OCI-LY3 (cell line): ENCODE measurements around the gene GLRA1.

Experiments
- H2AFZ ChIP-seq: fragments of 200-600, 300-600 bp; shearing (Covaris generic); 2 replicates; pipeline ENCODE4 v1.6.0; 2014; ENCODE audit warnings: antibody characterized with exemption, low read depth, low read length
- H3K27ac ChIP-seq: fragments of 200-600, 300-600 bp; sonication (generic); 2 replicates; pipeline ENCODE4 v1.5.1; 2014; ENCODE audit warnings: mild to moderate bottlenecking, low read length, moderate library complexity, mixed read lengths
- H3K27me3 ChIP-seq: fragments of 200-600, 300-600 bp; sonication (generic); 2 replicates; pipeline ENCODE4 v1.6.1; 2014; ENCODE audit warnings: low read depth, low read length, mixed read lengths
- H3K36me3 ChIP-seq: fragments of 200-600, 300-600 bp; sonication (generic); replicated peaks from 2 replicates; pipeline ENCODE3; 2014; ENCODE audit warnings: low read depth, low read length, mixed read lengths
- H3K4me1 ChIP-seq: fragments of 300-600, 200-600 bp; sonication (generic); 2 replicates; pipeline ENCODE4 v1.6.1; 2014; ENCODE audit warnings: low read length, mixed read lengths
- H3K4me2 ChIP-seq: fragments of 200-600, 300-600 bp; sonication (generic); 2 replicates; pipeline ENCODE4 v1.6.1; 2014; ENCODE audit warnings: low read length, mixed read lengths
- H3K4me3 ChIP-seq: fragments of 300-600, 200-600 bp; sonication (generic); 2 replicates; pipeline ENCODE4 v1.5.1; 2014; ENCODE audit warnings: antibody characterized with exemption, mild to moderate bottlenecking, low read length, moderate library complexity
- H3K79me2 ChIP-seq: fragments of 300-600, 200-600 bp; shearing (Covaris generic); 2 replicates; pipeline ENCODE4 v1.6.1; 2014; ENCODE audit warnings: mild to moderate bottlenecking, low read length, mixed read lengths
- H3K9ac ChIP-seq: fragments of 300-600, 200-600 bp; shearing (Covaris generic); 2 replicates; pipeline ENCODE4 v1.6.0; 2014; ENCODE audit warnings: mild to moderate bottlenecking, low read length, moderate library complexity
- H3K9me3 ChIP-seq: fragments of 200-600, 300-600 bp; shearing (Covaris generic); 2 replicates; pipeline ENCODE4 v1.6.1; 2014; ENCODE audit warnings: low read length, mixed read lengths; ENCODE audit not compliant: insufficient read depth
- H4K20me1 ChIP-seq: fragments of 200-600, 300-600 bp; sonication (generic); 2 replicates; pipeline ENCODE4 v1.6.1; 2016; ENCODE audit warnings: low read length, mixed read lengths; ENCODE audit not compliant: insufficient read depth
- EZH2phosphoT487 ChIP-seq: fragments of 200-600 bp; shearing (Covaris generic); IDR thresholded peaks from 2 replicates; pipeline ENCODE4 v1.6.1; 2018; ENCODE audit warnings: antibody characterized with exemption, mixed run types, low read depth
- TF ChIP-seq, protein P1 (sequence below): fragments of 200-600, 300-600 bp; sonication (generic); IDR thresholded peaks from 2 replicates; pipeline ENCODE4 v1.5.1; 2014; ENCODE audit warnings: antibody characterized with exemption, low read length, low read depth

Gene GLRA1

DNA sequence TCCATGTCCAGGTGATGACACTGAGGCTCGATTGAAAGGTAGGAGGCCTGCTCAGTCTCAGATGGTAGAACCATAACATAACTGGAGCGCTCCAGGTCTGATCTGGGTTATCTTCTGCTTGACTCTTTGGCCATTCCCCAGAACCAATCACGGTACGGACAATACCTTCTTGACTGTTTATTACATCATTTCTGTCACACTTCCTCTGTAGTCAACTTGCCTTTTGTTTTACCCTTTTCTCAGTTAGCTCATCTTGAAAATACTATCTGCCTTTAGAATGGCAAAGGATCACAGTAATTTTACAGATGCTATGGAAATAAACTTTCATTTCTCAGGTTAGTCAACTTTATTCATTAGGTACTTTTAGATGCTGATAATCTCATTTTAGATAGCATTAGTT is 22.4 kb downstream of the GLRA1 start:
- peak overlapping the region; percentile 71 for H3K4me2 ChIP-seq
- H3K27me3 ChIP-seq = no peaks in the 10 kb centered on the region

DNA sequence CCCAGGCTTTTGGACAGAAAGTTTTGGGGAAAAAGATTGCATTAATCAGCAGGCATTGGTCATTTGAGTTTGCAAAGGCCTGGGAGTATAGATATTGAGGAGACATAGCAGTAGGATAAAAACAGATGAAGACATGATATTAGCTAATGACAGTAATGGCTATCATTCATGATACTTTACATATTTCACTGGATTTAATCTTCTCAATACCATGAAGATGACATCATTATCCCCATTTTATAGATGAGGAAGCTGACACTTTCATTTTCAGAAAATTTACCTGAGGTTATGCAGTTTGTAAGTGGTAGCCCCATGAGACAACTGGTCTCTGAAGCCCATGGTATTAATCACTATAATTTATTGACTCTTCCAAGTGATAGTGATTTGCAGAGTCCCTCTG is 23.0 kb downstream of the GLRA1 start:
- Histone ChIP-seq H3K4me2 (peak overlapping the region; percentile 71), H3K27me3 (no peaks in the 10 kb centered on the region), H3K9ac (no peak overlapping the region), H4K20me1 (no peaks in the 10 kb centered on the region), H3K4me1 (peaks cover 49% of the 10 kb centered on the region), H3K79me2 (no peaks in the 10 kb centered on the region), H3K4me3 (no peak overlapping the region), H2AFZ (no peak overlapping the region), H3K9me3 (no peaks in the 10 kb centered on the region), H3K36me3 (no peaks in the 10 kb centered on the region), H3K27ac (no peak overlapping the region)
- TF ChIP-seq EZH2phosphoT487 = no peak
- TF ChIP-seq, protein P1, sequence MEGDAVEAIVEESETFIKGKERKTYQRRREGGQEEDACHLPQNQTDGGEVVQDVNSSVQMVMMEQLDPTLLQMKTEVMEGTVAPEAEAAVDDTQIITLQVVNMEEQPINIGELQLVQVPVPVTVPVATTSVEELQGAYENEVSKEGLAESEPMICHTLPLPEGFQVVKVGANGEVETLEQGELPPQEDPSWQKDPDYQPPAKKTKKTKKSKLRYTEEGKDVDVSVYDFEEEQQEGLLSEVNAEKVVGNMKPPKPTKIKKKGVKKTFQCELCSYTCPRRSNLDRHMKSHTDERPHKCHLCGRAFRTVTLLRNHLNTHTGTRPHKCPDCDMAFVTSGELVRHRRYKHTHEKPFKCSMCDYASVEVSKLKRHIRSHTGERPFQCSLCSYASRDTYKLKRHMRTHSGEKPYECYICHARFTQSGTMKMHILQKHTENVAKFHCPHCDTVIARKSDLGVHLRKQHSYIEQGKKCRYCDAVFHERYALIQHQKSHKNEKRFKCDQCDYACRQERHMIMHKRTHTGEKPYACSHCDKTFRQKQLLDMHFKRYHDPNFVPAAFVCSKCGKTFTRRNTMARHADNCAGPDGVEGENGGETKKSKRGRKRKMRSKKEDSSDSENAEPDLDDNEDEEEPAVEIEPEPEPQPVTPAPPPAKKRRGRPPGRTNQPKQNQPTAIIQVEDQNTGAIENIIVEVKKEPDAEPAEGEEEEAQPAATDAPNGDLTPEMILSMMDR = no peak

More for the DNA sequence above, 22.4 kb downstream of the GLRA1 start:
- Histone ChIP-seq H3K4me1 (peaks cover 49% of the 10 kb centered on the region), H3K9ac (no peak overlapping the region), H3K9me3 (no peaks in the 10 kb centered on the region), H4K20me1 (no peaks in the 10 kb centered on the region), H3K4me3 (no peak overlapping the region), H3K79me2 (no peaks in the 10 kb centered on the region), H3K36me3 (no peaks in the 10 kb centered on the region), H2AFZ (no peak overlapping the region), H3K27ac (no peak overlapping the region)
- no peak for TF ChIP-seq EZH2phosphoT487
- TF ChIP-seq, protein P1 = no peak

DNA sequence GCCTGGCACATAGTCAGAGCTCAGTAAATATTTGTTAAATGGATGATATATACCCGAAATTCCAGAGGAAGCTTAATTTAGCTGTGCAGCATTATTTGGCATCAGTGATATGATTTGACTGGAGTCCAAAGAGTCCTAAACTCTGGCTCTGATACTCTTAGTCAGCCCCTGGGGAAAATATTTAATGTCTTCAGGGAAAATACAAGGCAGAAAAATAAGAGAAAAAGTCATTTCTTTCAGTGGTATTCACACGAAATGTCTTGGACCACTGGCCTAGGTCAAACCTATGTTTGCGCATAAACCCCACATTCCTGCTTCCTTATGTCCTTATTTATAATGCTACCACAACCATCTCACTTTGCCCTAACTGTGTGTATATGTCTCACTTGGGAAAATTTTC is 23.8 kb downstream of the GLRA1 start:
- Histone ChIP-seq H3K79me2 (no peaks in the 10 kb centered on the region), H2AFZ (no peak overlapping the region), H4K20me1 (no peaks in the 10 kb centered on the region), H3K36me3 (no peaks in the 10 kb centered on the region), H3K4me2 (no peak overlapping the region), H3K4me1 (peaks cover 46% of the 10 kb centered on the region), H3K9me3 (no peaks in the 10 kb centered on the region), H3K27ac (no peak overlapping the region), H3K9ac (no peak overlapping the region), H3K27me3 (no peaks in the 10 kb centered on the region), H3K4me3 (no peak overlapping the region)
- TF ChIP-seq, protein P1 = no peak
- TF ChIP-seq EZH2phosphoT487 = no peak

DNA sequence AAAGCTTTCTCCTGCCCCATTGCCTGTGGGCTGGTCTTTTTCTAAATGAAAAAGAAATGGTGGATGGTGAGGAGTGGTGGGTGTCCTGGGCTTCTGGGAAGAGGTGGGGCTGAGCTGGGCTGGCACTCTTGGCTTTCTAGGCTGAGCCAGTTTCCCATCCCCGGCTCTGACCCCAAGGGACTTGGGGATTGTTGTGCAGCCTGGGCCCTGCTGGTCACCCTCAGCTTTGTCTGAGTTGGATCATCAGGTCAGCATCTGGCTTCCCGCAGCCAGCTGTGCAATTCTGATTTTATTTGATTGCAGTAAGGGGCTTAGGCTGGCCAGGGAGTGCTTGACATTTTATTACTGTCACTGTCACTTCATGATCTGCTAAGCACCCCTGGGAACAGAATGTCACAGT is 25.3 kb downstream of the GLRA1 start:
- TF ChIP-seq EZH2phosphoT487 = no peak
- TF ChIP-seq, protein P1 = no peak
- Histone ChIP-seq H2AFZ (no peak overlapping the region), H4K20me1 (no peaks in the 10 kb centered on the region), H3K27me3 (no peaks in the 10 kb centered on the region), H3K9me3 (no peaks in the 10 kb centered on the region), H3K36me3 (no peaks in the 10 kb centered on the region), H3K4me3 (no peak overlapping the region), H3K27ac (no peak overlapping the region), H3K79me2 (no peaks in the 10 kb centered on the region), H3K4me1 (peaks cover 31% of the 10 kb centered on the region), H3K9ac (no peak overlapping the region), H3K4me2 (no peak overlapping the region)
